ENCODE measurements around the gene EYA4. TPM values are rescaled to one million over a fixed set of nuclear protein-coding genes. Genes with fewer than 3 reads are reported as not detected.

The EYA4 gene
- total RNA-seq, 1 experiment from 2014 or later: 0.24 TPM

DNA sequence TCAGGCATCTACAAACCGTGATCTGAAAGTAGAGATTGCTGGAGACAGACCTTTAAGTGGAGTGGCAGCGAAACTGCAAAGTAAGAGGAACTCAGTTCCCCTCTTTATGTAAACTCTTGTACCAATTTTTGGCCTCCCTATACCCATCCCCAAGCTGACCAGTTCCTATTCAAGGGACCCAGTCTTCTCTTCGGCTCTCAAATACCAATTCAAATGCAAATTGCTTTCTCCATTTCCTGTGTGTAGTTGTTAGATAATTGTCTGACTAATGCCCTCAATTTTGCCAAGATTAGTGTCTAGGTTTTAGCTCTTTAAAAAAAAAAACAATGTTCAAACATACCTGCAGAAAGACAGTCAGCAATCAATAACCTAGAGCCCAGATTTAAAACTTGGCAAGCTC, 150.9 kb downstream of the EYA4 start:
- Mint-ChIP-seq H3K9me3 (no peaks in the 10 kb centered on the region), H3K27ac (no peak overlapping the region)
- peak; percentile 71 for ATAC-seq

DNA sequence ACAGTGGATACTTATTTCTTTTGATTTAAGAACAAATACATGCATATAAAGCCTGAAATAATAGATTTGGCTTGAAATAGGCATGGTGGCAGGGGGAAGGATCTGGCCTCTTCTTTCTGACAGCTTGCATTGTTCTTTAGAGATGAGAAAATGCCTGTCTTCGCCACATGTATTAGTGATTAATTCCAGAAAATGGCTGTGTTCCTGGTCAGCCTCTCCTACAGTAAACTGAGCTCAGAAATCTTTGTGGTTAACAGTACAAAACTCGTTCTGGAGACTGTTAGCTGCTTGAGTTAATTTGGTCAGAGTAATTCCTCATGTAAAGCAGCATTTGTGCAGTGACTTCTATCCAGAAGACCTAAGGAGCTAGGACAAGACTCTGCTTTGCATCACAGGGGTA, 151.5 kb downstream of the EYA4 start:
- TF ChIP-seq IRF1 (CRISPR knock-in tag; IDR thresholded peaks at IDR 0.05) (no peak), NFYB (CRISPR knock-in tag; conservative IDR thresholded peaks at IDR 0.05; ENCODE audit: low read depth) (no peak)
- POLR2A ChIA-PET: no interaction called here
- Mint-ChIP-seq H3K4me1 (peaks cover 28% of the 10 kb centered on the region), H3K27ac (no peak overlapping the region), H3K36me3 (no peaks in the 10 kb centered on the region), H3K27me3 (ENCODE audit: low read depth) (no peaks in the 10 kb centered on the region), H3K4me3 (no peak overlapping the region), H3K9me3 (no peaks in the 10 kb centered on the region)
- ATAC-seq (no peak), DNase-seq (ENCODE audit: low spot score) (no peak)
- CTCF ChIA-PET: no interaction called here

More for the DNA sequence above, 150.9 kb downstream of the EYA4 start:
- no peaks in the 10 kb centered on the region for H3K36me3 Mint-ChIP-seq
- H3K27me3 Mint-ChIP-seq (ENCODE audit: low read depth): no peaks in the 10 kb centered on the region
- no peak for DNase-seq (ENCODE audit: low spot score)
- peaks cover 26% of the 10 kb centered on the region for H3K4me1 Mint-ChIP-seq
- H3K4me3 Mint-ChIP-seq: peak overlapping the region; percentile 10; the same call in 1 of the 2 replicates
- ChIA-PET POLR2A (no interaction called here), CTCF (interaction anchor here (0.8 kb wide), 1 partner anchor 593 kb away, joined by 3 read pairs; no protein-coding TSS in a partner anchor)
- TF ChIP-seq FOXP1 (CRISPR knock-in tag; IDR thresholded peaks at IDR 0.05; ENCODE audit: borderline replicate concordance) (no peak), TEAD4 (CRISPR knock-in tag; IDR thresholded peaks at IDR 0.05) (no peak), NR2C2 (CRISPR knock-in tag; IDR thresholded peaks at IDR 0.05) (no peak), ZNF219 (CRISPR knock-in tag; IDR thresholded peaks at IDR 0.05; ENCODE audit: borderline replicate concordance) (no peak), ZNF671 (CRISPR knock-in tag; IDR thresholded peaks at IDR 0.05) (no peak), CREM (CRISPR knock-in tag; IDR thresholded peaks at IDR 0.05) (no peak), CBFB (CRISPR knock-in tag; IDR thresholded peaks at IDR 0.05; ENCODE audit: low read depth) (no peak), ATF2 (CRISPR knock-in tag; IDR thresholded peaks at IDR 0.05; ENCODE audit: borderline replicate concordance, low read depth) (no peak), TEAD1 (CRISPR knock-in tag; IDR thresholded peaks at IDR 0.05) (no peak), HMGXB4 (CRISPR knock-in tag; IDR thresholded peaks at IDR 0.05) (no peak), JUN (CRISPR knock-in tag; IDR thresholded peaks at IDR 0.05) (no peak), ZNF317 (CRISPR knock-in tag; IDR thresholded peaks at IDR 0.05; ENCODE audit: borderline replicate concordance, low read depth) (no peak), ZNF263 (CRISPR knock-in tag; IDR thresholded peaks at IDR 0.05; ENCODE audit: low read depth) (no peak), FOXK1 (CRISPR knock-in tag; IDR thresholded peaks at IDR 0.05) (no peak), ZNF121 (CRISPR knock-in tag; IDR thresholded peaks at IDR 0.05) (no peak), AR (CRISPR knock-in tag; IDR thresholded peaks at IDR 0.05) (no peak)
- TF ChIP-seq, protein P1, sequence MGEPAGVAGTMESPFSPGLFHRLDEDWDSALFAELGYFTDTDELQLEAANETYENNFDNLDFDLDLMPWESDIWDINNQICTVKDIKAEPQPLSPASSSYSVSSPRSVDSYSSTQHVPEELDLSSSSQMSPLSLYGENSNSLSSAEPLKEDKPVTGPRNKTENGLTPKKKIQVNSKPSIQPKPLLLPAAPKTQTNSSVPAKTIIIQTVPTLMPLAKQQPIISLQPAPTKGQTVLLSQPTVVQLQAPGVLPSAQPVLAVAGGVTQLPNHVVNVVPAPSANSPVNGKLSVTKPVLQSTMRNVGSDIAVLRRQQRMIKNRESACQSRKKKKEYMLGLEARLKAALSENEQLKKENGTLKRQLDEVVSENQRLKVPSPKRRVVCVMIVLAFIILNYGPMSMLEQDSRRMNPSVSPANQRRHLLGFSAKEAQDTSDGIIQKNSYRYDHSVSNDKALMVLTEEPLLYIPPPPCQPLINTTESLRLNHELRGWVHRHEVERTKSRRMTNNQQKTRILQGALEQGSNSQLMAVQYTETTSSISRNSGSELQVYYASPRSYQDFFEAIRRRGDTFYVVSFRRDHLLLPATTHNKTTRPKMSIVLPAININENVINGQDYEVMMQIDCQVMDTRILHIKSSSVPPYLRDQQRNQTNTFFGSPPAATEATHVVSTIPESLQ (CRISPR knock-in tag; IDR thresholded peaks at IDR 0.05): no peak
